CD14-positive monocyte (primary cell): ENCODE results near the gene ZBTB44. TPM values are rescaled to one million over a fixed set of nuclear protein-coding genes. Genes with fewer than 3 reads are reported as not detected.
"Not testable (repeated sequence)": the region's sequence is repeated elsewhere in the genome, so short reads cannot be mapped to it uniquely, and the experiment has no call there.

Experiments used
- DNase-seq, 3 donors: peaks; one replicate each; pipeline ENCODE4 v3.0.0-alpha.2; 2011 to 2022
- H2AFZ ChIP-seq: 2 replicates; pipeline ENCODE4 v1.6.0; 2012; ENCODE audit warnings: mild to moderate bottlenecking, low read depth, low read length, inconsistent platforms; ENCODE audit not compliant: insufficient read depth, poor library complexity, severe bottlenecking
- H3K27ac ChIP-seq, 2 donors: 1 replicate in 1 of 2; 2 replicates in 1 of 2; pipeline ENCODE4 v1.5.1; 2012 to 2013; ENCODE audit warnings: low read length in 2 of 2, control low read depth in 1 of 2, inconsistent platforms in 1 of 2, low read depth in 1 of 2, mild to moderate bottlenecking in 1 of 2
- H3K27me3 ChIP-seq, 2 donors: one replicate each; pipeline versions ENCODE4 v1.6.0 to v1.6.1; 2011 to 2013; ENCODE audit warnings: low read length in 2 of 2; ENCODE audit not compliant: control insufficient read depth in 2 of 2, insufficient read depth in 2 of 2
- H3K36me3 ChIP-seq, 2 donors: replicated peaks in 1 of 2; 1 replicate in 1 of 2; 2 replicates in 1 of 2; pipeline versions ENCODE4 v1.5.1 to v1.6.1; 2012 to 2013; ENCODE audit warnings: low read length in 2 of 2, control low read depth in 1 of 2, inconsistent platforms in 1 of 2, mild to moderate bottlenecking in 1 of 2; ENCODE audit not compliant: insufficient read depth in 2 of 2, control insufficient read depth in 1 of 2
- H3K4me1 ChIP-seq, 2 donors: 1 replicate in 1 of 2; 2 replicates in 1 of 2; pipeline versions ENCODE4 v1.5.1 to v1.6.1; 2012 to 2013; ENCODE audit warnings: low read length in 2 of 2, control low read depth in 1 of 2, inconsistent platforms in 1 of 2, mild to moderate bottlenecking in 1 of 2, moderate library complexity in 1 of 2; ENCODE audit not compliant: insufficient read depth in 2 of 2, control insufficient read depth in 1 of 2
- H3K4me2 ChIP-seq: replicated peaks from 2 replicates; pipeline ENCODE3; 2012; ENCODE audit warnings: low read length, moderate library complexity, mild to moderate bottlenecking; ENCODE audit not compliant: poor library complexity, severe bottlenecking; ENCODE audit errors: extremely low read depth
- H3K4me3 ChIP-seq, 3 experiments: fragments of 200-600 bp in 1 of 3; sonication (generic) in 1 of 3; replicated peaks in 1 of 3; 1 replicate in 2 of 3; 2 replicates in 1 of 3; pipeline ENCODE4 v1.5.1; 2011 to 2013; ENCODE audit warnings: low read length in 3 of 3, mild to moderate bottlenecking in 3 of 3, control low read depth in 2 of 3, low read depth in 2 of 3, inconsistent platforms in 1 of 3, moderate library complexity in 1 of 3
- H3K79me2 ChIP-seq: 2 replicates; pipeline ENCODE4 v1.6.0; 2012; ENCODE audit warnings: mild to moderate bottlenecking, control low read depth, inconsistent platforms, low read length, moderate library complexity; ENCODE audit not compliant: insufficient read depth
- H3K9ac ChIP-seq: 2 replicates; pipeline ENCODE4 v1.6.0; 2017; ENCODE audit warnings: low read length, mild to moderate bottlenecking; ENCODE audit not compliant: insufficient read depth, poor library complexity, severe bottlenecking
- H3K9me3 ChIP-seq, 2 donors: replicated peaks in 1 of 2; 1 replicate in 1 of 2; 2 replicates in 1 of 2; pipeline versions ENCODE4 v1.5.1 to v1.6.1; 2012 to 2013; ENCODE audit warnings: low read length in 2 of 2, control low read depth in 1 of 2; ENCODE audit not compliant: control insufficient read depth in 1 of 2, insufficient read depth in 1 of 2
- H4K20me1 ChIP-seq: 2 replicates; pipeline ENCODE4 v1.6.0; 2012; ENCODE audit warnings: mild to moderate bottlenecking, low read length, control low read depth, moderate library complexity; ENCODE audit not compliant: insufficient read depth
- H3K27ac Mint-ChIP-seq, 7 donors: one replicate each; pipeline ENCODE4 v1.8.0; 2020; ENCODE audit warnings: mild to moderate bottlenecking in 7 of 7, mixed read lengths in 7 of 7, moderate library complexity in 6 of 7, inconsistent platforms in 2 of 7
- H3K27me3 Mint-ChIP-seq, 3 donors: one replicate each; pipeline ENCODE4 v1.8.0; 2021 to 2022; ENCODE audit warnings: low read depth in 3 of 3, mild to moderate bottlenecking in 3 of 3, mixed read lengths in 3 of 3, moderate library complexity in 3 of 3, inconsistent platforms in 1 of 3
- H3K36me3 Mint-ChIP-seq, 2 donors: one replicate each; pipeline ENCODE4 v1.8.0; 2020; ENCODE audit warnings: mixed read lengths in 2 of 2, inconsistent platforms in 1 of 2, mild to moderate bottlenecking in 1 of 2
- H3K4me1 Mint-ChIP-seq: one replicate; pipeline ENCODE4 v1.8.0; 2020; ENCODE audit warnings: mild to moderate bottlenecking, mixed read lengths
- H3K4me3 Mint-ChIP-seq, 2 donors: one replicate each; pipeline ENCODE4 v1.8.0; 2020; ENCODE audit warnings: mild to moderate bottlenecking in 2 of 2, mixed read lengths in 2 of 2, moderate library complexity in 1 of 2
- H3K9me3 Mint-ChIP-seq, 7 donors: one replicate each; pipeline ENCODE4 v1.8.0; 2020 to 2022; ENCODE audit warnings: mixed read lengths in 7 of 7, mild to moderate bottlenecking in 6 of 7, moderate library complexity in 6 of 7, inconsistent platforms in 2 of 7
- CTCF ChIP-seq: fragments of 200-600 bp; IDR thresholded peaks from one replicate; pipeline ENCODE4 v1.8.0; 2022; ENCODE audit warnings: antibody characterized with exemption, mild to moderate bottlenecking
- WGBS: methylation state at CpG from one replicate; pipeline ENCODE4 v1.1.5; 2013; ENCODE audit warnings: missing lambda C conversion rate; ENCODE audit not compliant: insufficient coverage; 5-methylcytosine and 5-hydroxymethylcytosine counted together
- intact Hi-C, 2 donors: fragments of 100-400 bp; cut with micrococcal nuclease; formaldehyde crosslinking; loops; one replicate each; pipeline versions ENCODE4 v1.15.0 to v1.15.1; 2023
- polyA plus RNA-seq, 3 donors: library from polyadenylated mRNA; depleted of rRNA in 1 of 3; unstranded in 2 of 3; stranded (reverse) in 1 of 3; fragments of 300-500 nt in 2 of 3; fragments of >200 nt in 1 of 3; fragmentation: Illumina TruSeq in 2 of 3; gene quantifications; 1 replicate in 2 of 3; 2 replicates in 1 of 3; pipeline ENCODE4 v1.2.3, GENCODE V29; 2012 to 2021

ZBTB44 gene
- polyA plus RNA-seq, 3 donors = 2.4 to 21.3 (median 2.7) TPM

DNA sequence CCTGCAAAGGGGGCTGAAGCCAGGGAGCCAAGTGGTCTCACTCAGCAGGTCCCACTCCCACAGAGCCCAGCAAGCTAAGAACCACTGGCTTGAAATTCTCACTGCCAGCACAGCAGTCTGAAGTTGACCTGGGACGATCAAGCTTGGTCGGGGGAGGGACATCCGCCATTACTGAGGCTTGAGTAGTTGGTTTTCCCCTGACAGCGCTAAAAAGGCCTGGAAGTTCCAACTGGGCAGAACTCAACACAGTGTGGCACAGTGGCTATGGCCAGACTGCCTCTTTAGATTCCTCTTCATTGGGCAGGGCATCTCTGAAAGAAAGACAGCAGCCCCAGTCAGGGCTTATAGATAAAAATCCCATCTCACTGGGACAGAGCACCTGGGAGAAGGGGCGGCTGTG lies 64.8 kb downstream of the ZBTB44 start:
- intact Hi-C loops, H3K27me3 ChIP-seq, H3K9me3 ChIP-seq, H3K4me2 ChIP-seq, H3K4me3 ChIP-seq, H2AFZ ChIP-seq, DNase-seq, H3K4me1 ChIP-seq, H3K9ac ChIP-seq, H3K27me3 Mint-ChIP-seq, H3K4me3 Mint-ChIP-seq, H3K27ac ChIP-seq, H3K9me3 Mint-ChIP-seq, H3K4me1 Mint-ChIP-seq: not testable (repeated sequence)
- Histone ChIP-seq H3K36me3 (peaks cover 5 to 11% of the 10 kb centered on the region in 2 donors), H3K79me2 (peaks cover 56% of the 10 kb centered on the region), H4K20me1 (peaks cover 23% of the 10 kb centered on the region)
- H3K27ac Mint-ChIP-seq = peak overlapping the region in 1 of 7 donors; percentile 46
- H3K36me3 Mint-ChIP-seq = peaks cover 16 to 17% of the 10 kb centered on the region in 2 donors
- WGBS = 100% methylated on average over 5 of the region's 5 CpGs

GRCh38 chr11:130249371-130249770 lies 65.3 kb downstream of the ZBTB44 start:
- peaks cover 56% of the 10 kb centered on the region for H3K79me2 ChIP-seq
- H2AFZ ChIP-seq = no peak overlapping the region
- no peaks in the 10 kb centered on the region for H3K4me1 ChIP-seq
- no peak overlapping the region for H3K27ac ChIP-seq
- intact Hi-C loops = no loop called here
- H3K36me3 Mint-ChIP-seq = peaks cover 16 to 17% of the 10 kb centered on the region in 2 donors
- no peak overlapping the region for H3K4me3 Mint-ChIP-seq
- TF ChIP-seq CTCF = no peak
- no peaks in the 10 kb centered on the region for H3K27me3 ChIP-seq
- peaks cover 7% of the 10 kb centered on the region for H3K4me1 Mint-ChIP-seq
- no peak overlapping the region for H3K4me2 ChIP-seq
- H3K27me3 Mint-ChIP-seq = no peaks in the 10 kb centered on the region
- H4K20me1 ChIP-seq = peaks cover 23% of the 10 kb centered on the region
- H3K9ac ChIP-seq = no peak overlapping the region
- peaks cover 5 to 11% of the 10 kb centered on the region in 2 donors for H3K36me3 ChIP-seq
- DNase-seq = no peak
- H3K9me3 ChIP-seq = no peaks in the 10 kb centered on the region
- H3K9me3 Mint-ChIP-seq = peaks cover 0 to 5% (median 2%) of the 10 kb centered on the region in 7 donors
- H3K4me3 ChIP-seq = no peak overlapping the region
- 90% methylated on average over 5 of the region's 5 CpGs for WGBS
- peak overlapping the region in 2 of 7 donors; percentile 63 to 64 for H3K27ac Mint-ChIP-seq
